GM23248 (cell line): Measurements from ENCODE around the gene SYT1. TPM values are rescaled to one million over a fixed set of nuclear protein-coding genes. Genes with fewer than 3 reads are reported as not detected.

Experiments used
- DNase-seq: peaks from one replicate; pipeline ENCODE4 v3.0.0-alpha.2; 2015
- H2AFZ ChIP-seq: fragments of 200-600 bp; sonication (generic); 2 replicates; pipeline ENCODE4 v1.6.1; 2016; ENCODE audit warnings: antibody characterized with exemption
- H3F3A ChIP-seq: fragments of 200-600 bp; sonication (generic); 2 replicates; pipeline ENCODE4 v1.6.1; 2016; ENCODE audit warnings: mild to moderate bottlenecking, antibody characterized with exemption, mixed run types; ENCODE audit not compliant: insufficient read depth
- H3K27ac ChIP-seq: fragments of 200-600 bp; sonication (generic); 2 replicates; pipeline ENCODE4 v1.5.1; 2016; ENCODE audit warnings: mild to moderate bottlenecking
- H3K27me3 ChIP-seq: fragments of 200-600 bp; sonication (generic); replicated peaks from 2 replicates; pipeline ENCODE4 v1.6.1; 2016; ENCODE audit warnings: mild to moderate bottlenecking; ENCODE audit not compliant: insufficient read depth
- H3K36me3 ChIP-seq: fragments of 200-600 bp; sonication (generic); 2 replicates; pipeline ENCODE4 v1.6.1; 2016; ENCODE audit warnings: low read depth, mild to moderate bottlenecking
- H3K4me1 ChIP-seq: fragments of 200-600 bp; sonication (generic); 2 replicates; pipeline ENCODE4 v1.6.1; 2016; ENCODE audit warnings: mild to moderate bottlenecking; ENCODE audit not compliant: insufficient read depth
- H3K4me2 ChIP-seq: fragments of 200-600 bp; sonication (generic); one replicate; pipeline ENCODE4 v1.6.1; 2016; ENCODE audit warnings: mild to moderate bottlenecking; ENCODE audit not compliant: unreplicated experiment
- H3K4me3 ChIP-seq: fragments of 200-600 bp; sonication (generic); 2 replicates; pipeline ENCODE4 v1.5.1; 2016; ENCODE audit warnings: mild to moderate bottlenecking
- H3K79me2 ChIP-seq: fragments of 200-600 bp; sonication (generic); 2 replicates; pipeline ENCODE4 v1.6.1; 2016; ENCODE audit warnings: mild to moderate bottlenecking; ENCODE audit not compliant: insufficient read depth
- H3K9ac ChIP-seq: fragments of 200-600 bp; sonication (generic); 2 replicates; pipeline ENCODE4 v1.6.1; 2016; ENCODE audit warnings: mild to moderate bottlenecking
- H3K9me2 ChIP-seq: fragments of 200-600 bp; sonication (generic); 2 replicates; pipeline ENCODE4 v1.6.1; 2016; ENCODE audit warnings: mixed run types, mild to moderate bottlenecking, moderate library complexity; ENCODE audit not compliant: insufficient read depth
- H3K9me3 ChIP-seq: fragments of 200-600 bp; sonication (generic); one replicate; pipeline ENCODE4 v1.6.1; 2017; ENCODE audit warnings: low read depth
- H4K20me1 ChIP-seq: fragments of 200-600 bp; sonication (generic); 2 replicates; pipeline ENCODE4 v1.6.0; 2016; ENCODE audit not compliant: insufficient read depth
- EZH2 ChIP-seq: fragments of 200-600 bp; sonication (generic); IDR thresholded peaks from 2 replicates; pipeline ENCODE4 v1.6.1; 2018; ENCODE audit warnings: antibody characterized with exemption, mild to moderate bottlenecking; ENCODE audit not compliant: insufficient read depth, poor library complexity, severe bottlenecking
- EZH2phosphoT487 ChIP-seq: fragments of 200-600 bp; sonication (generic); IDR thresholded peaks from 2 replicates; pipeline ENCODE4 v1.6.1; 2018; ENCODE audit warnings: antibody characterized with exemption, moderate library complexity, mild to moderate bottlenecking, low read depth; ENCODE audit not compliant: insufficient read depth
- WGBS, 2 experiments: methylation state at CpG; one replicate each; pipeline ENCODE4 v1.1.6; 2015 to 2017; ENCODE audit warnings: low lambda C conversion rate in 2 of 2, low coverage in 1 of 2; ENCODE audit errors: missing lambda C conversion rate in 2 of 2; 5-methylcytosine and 5-hydroxymethylcytosine counted together
- in situ Hi-C: fragments of 300-500 bp; cut with MboI; formaldehyde crosslinking; loops from 2 replicates; pipeline ENCODE4 v1.15.0; 2020
- polyA plus RNA-seq: library from polyadenylated mRNA; unstranded; fragments of >200 nt; fragmentation: Nextera tagmentation; extraction: Ambion mirVana; gene quantifications from 2 replicates; pipeline ENCODE4 v1.2.1, GENCODE V29; 2016
- total RNA-seq: library from RNA; depleted of rRNA; stranded (reverse); fragments of >200 nt; shearing (Covaris generic); gene quantifications from 2 replicates; pipeline ENCODE4 v1.2.3, GENCODE V29; 2014

SYT1 gene
- total and polyA plus RNA-seq, 2 experiments from 2014 or later, result 1.7 to 2.4 TPM

DNA sequence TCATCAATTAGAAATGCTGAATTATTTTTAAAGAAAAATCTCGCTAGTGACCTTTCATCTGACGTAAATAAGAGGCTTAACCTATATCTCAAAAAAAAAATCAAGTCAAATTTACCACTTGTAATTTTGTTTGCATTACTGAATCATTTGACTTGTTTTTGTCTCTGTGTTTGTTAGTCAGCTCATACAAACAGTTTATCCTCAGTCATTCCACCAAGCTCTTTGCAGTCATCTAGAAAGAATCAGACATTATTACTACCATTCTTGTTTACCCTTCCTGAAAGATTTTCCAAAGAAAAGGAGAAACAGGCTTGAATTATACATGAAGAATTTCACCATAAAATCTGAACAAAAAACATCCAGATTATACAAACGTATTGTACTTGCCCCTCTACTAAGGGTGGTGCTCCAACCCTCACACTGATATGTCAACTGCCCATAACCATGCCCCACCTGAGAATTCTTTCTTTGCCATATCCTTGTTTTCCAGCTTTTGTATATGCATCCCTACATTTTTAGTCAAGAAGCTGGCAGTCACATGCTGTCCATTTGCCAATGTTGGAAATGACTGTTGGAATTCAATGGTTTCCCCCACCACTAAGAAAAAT lies 569.0 kb downstream of the SYT1 start:
- H3F3A ChIP-seq, result no peaks in the 10 kb centered on the region
- no peaks in the 10 kb centered on the region for H4K20me1 ChIP-seq
- no peak overlapping the region for H3K9ac ChIP-seq
- TF ChIP-seq EZH2phosphoT487 (no peak), EZH2 (no peak)
- H3K4me1 ChIP-seq, result no peaks in the 10 kb centered on the region
- H3K27me3 ChIP-seq, result no peaks in the 10 kb centered on the region
- H3K9me3 ChIP-seq, result no peaks in the 10 kb centered on the region
- no peak overlapping the region for H3K4me2 ChIP-seq
- H3K27ac ChIP-seq, result no peak overlapping the region
- in situ Hi-C loops, result no loop called here
- DNase-seq, result no peak
- no peaks in the 10 kb centered on the region for H3K79me2 ChIP-seq
- H3K36me3 ChIP-seq, result no peaks in the 10 kb centered on the region
- H3K4me3 ChIP-seq, result no peak overlapping the region
- WGBS, 2 experiments, result 76 to 85% methylated on average over 3 of the region's 3 CpGs
- H2AFZ ChIP-seq, result no peak overlapping the region
- no peaks in the 10 kb centered on the region; the same call in 1 of the 2 replicates for H3K9me2 ChIP-seq

DNA sequence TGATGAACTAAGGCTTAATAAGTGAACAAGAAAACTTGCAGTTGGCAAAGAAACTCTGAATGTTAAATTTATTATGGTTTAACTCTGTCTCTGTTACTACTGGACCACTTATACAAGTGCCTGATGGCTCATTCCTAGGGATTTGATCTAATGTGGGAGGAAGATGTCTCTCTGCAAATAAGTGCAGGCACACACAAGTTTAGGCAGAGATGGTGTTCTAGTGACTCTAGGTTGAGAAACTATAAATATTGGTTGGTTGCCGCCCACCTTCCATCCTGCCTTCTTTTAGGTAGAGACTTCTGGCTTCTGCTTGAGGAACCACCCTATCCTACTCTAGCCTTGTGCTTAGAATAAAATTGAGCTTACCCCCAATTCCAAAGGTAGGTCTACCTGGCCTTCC lies 570.0 kb downstream of the SYT1 start:
- Histone ChIP-seq H3K9me3 (no peaks in the 10 kb centered on the region), H3K27ac (no peak overlapping the region), H3F3A (no peaks in the 10 kb centered on the region), H3K4me2 (no peak overlapping the region), H4K20me1 (no peaks in the 10 kb centered on the region), H3K9ac (no peak overlapping the region), H3K79me2 (no peaks in the 10 kb centered on the region), H3K9me2 (no peaks in the 10 kb centered on the region; the same call in 1 of the 2 replicates), H2AFZ (no peak overlapping the region), H3K4me3 (no peak overlapping the region), H3K36me3 (no peaks in the 10 kb centered on the region), H3K4me1 (no peaks in the 10 kb centered on the region), H3K27me3 (no peaks in the 10 kb centered on the region)
- no peak for DNase-seq
- WGBS, 2 experiments, result 100% methylated on average over 1 of the region's 1 CpG
- in situ Hi-C loops, result no loop called here
- TF ChIP-seq EZH2phosphoT487, result no peak
- TF ChIP-seq EZH2, result no peak

DNA sequence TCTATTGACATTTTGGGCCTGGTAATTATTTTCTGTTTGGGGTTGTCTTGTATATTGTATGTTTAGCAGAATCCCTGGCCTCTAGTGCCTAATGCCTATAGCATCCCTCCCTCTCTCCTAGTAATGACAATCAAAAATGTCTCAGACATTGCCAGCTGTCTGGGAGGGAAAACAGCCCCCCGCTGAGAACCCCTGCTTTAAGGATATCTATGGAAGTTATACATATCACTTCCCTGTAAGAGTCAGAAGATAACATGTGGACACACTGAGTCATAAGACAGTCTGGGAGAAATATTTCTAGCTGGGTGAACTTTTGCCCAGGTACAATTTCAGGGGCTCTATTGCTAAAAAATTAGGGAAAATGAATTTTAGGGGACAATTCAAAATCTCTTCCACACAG lies 571.2 kb downstream of the SYT1 start:
- Histone ChIP-seq H3K27me3 (no peaks in the 10 kb centered on the region), H3K9me3 (no peaks in the 10 kb centered on the region), H4K20me1 (no peaks in the 10 kb centered on the region), H2AFZ (no peak overlapping the region), H3K9ac (no peak overlapping the region), H3K27ac (no peak overlapping the region), H3K9me2 (no peaks in the 10 kb centered on the region; the same call in 1 of the 2 replicates), H3K79me2 (no peaks in the 10 kb centered on the region), H3K4me1 (no peaks in the 10 kb centered on the region), H3K4me2 (no peak overlapping the region), H3F3A (no peaks in the 10 kb centered on the region), H3K4me3 (no peak overlapping the region), H3K36me3 (no peaks in the 10 kb centered on the region)
- TF ChIP-seq EZH2 (no peak), EZH2phosphoT487 (no peak)
- in situ Hi-C loops, result no loop called here
- no peak for DNase-seq
- 88 to 96% methylated on average over 1 of the region's 1 CpG for WGBS, 2 experiments

DNA sequence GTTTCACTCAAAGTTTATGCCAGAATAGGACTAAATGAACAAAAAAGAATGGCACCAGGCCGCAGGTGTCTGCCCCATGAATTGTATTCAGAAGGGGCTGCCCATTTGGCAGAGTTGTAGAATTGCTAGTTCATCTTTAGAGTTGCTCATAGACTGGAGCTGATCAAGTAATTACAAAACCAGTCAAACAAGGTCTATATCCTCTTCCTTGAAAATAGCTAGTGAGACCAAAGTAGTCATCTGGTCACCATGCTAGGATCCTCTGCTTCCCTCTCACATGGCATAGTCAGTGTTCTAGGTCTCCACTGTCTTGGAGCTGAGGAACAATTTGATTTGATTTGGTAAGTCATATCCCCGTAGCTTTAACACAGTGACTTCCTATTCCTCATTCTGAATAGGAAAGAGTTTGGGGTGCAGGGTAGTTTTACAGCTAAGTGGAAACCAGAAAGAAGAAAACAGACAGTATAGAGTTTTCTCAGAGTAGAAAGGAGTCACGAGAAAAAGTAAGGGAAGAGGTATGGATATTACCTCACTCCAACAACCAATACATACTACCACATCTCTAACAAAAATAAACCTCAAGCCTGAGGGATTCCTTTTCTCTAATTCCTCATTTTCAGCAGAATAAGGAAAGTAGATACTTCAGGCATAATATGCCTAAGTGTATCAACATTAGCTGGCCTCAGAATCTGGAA lies 574.1 kb downstream of the SYT1 start:
- no peaks in the 10 kb centered on the region for H3K9me2 ChIP-seq
- 0 out of 2 replicates have a peak, but pooled peaks cover 2% of the 10 kb centered on the region for H3K4me1 ChIP-seq
- TF ChIP-seq EZH2 (no peak), EZH2phosphoT487 (no peak)
- no peaks in the 10 kb centered on the region for H3K27me3 ChIP-seq
- H3K4me3 ChIP-seq, result no peak overlapping the region
- DNase-seq, result no peak
- H2AFZ ChIP-seq, result no peak overlapping the region
- no peak overlapping the region for H3K9ac ChIP-seq
- 83 to 88% methylated on average over 3 of the region's 3 CpGs for WGBS, 2 experiments
- H3K27ac ChIP-seq, result no peak overlapping the region
- no peaks in the 10 kb centered on the region for H3K9me3 ChIP-seq
- H3K4me2 ChIP-seq, result no peak overlapping the region
- in situ Hi-C loops, result no loop called here
- no peaks in the 10 kb centered on the region for H3K36me3 ChIP-seq
- H4K20me1 ChIP-seq, result no peaks in the 10 kb centered on the region
- H3F3A ChIP-seq, result no peaks in the 10 kb centered on the region
- H3K79me2 ChIP-seq, result no peaks in the 10 kb centered on the region
